ENCODE measurements around the gene KLHL22.
"Not testable (repeated sequence)": the region's sequence is repeated elsewhere in the genome, so short reads cannot be mapped to it uniquely, and the experiment has no call there.

Gene KLHL22

GRCh38 chr22:20423008-20423905 is 72.3 kb downstream of the KLHL22 start:
- in situ Hi-C loops (cut with MboI; ENCODE audit: low sequenced_read_pairs): no loop called here

- in situ Hi-C loops (cut with MboI; ENCODE audit: low sequenced_read_pairs): no loop called here
Measured at GRCh38 chr22:20422271-20423007, 73.2 kb downstream of the KLHL22 start.

- in situ Hi-C loops (cut with MboI; ENCODE audit: low sequenced_read_pairs): no loop called here
Measured at GRCh38 chr22:20421507-20421874, 74.1 kb downstream of the KLHL22 start.

GRCh38 chr22:20420157-20420842 is 75.3 kb downstream of the KLHL22 start:
- in situ Hi-C loops (cut with MboI; ENCODE audit: low sequenced_read_pairs): no loop called here

- in situ Hi-C loops (cut with MboI; ENCODE audit: low sequenced_read_pairs): no loop called here
Measured at GRCh38 chr22:20419664-20419951, 76.0 kb downstream of the KLHL22 start.

GRCh38 chr22:20418211-20418788 is 77.3 kb downstream of the KLHL22 start:
- in situ Hi-C loops (cut with MboI; ENCODE audit: low sequenced_read_pairs): no loop called here

- in situ Hi-C loops (cut with MboI; ENCODE audit: low sequenced_read_pairs): not testable (repeated sequence)
Measured at GRCh38 chr22:20415699-20416098, 79.9 kb downstream of the KLHL22 start.

GRCh38 chr22:20415241-20415640 is 80.4 kb downstream of the KLHL22 start:
- in situ Hi-C loops (cut with MboI; ENCODE audit: low sequenced_read_pairs): not testable (repeated sequence)

GRCh38 chr22:20414450-20414849 is 81.1 kb downstream of the KLHL22 start:
- in situ Hi-C loops (cut with MboI; ENCODE audit: low sequenced_read_pairs): no loop called here

GRCh38 chr22:20414059-20414440 is 81.5 kb downstream of the KLHL22 start:
- in situ Hi-C loops (cut with MboI; ENCODE audit: low sequenced_read_pairs): no loop called here

- in situ Hi-C loops (cut with MboI; ENCODE audit: low sequenced_read_pairs): no loop called here
Measured at GRCh38 chr22:20413217-20414058, 82.2 kb downstream of the KLHL22 start.

GRCh38 chr22:20412474-20413216 is 83.0 kb downstream of the KLHL22 start:
- in situ Hi-C loops (cut with MboI; ENCODE audit: low sequenced_read_pairs): no loop called here

- in situ Hi-C loops (cut with MboI; ENCODE audit: low sequenced_read_pairs): not testable (repeated sequence)
Measured at GRCh38 chr22:20409385-20409784, 86.2 kb downstream of the KLHL22 start.

GRCh38 chr22:20408891-20409290 is 86.7 kb downstream of the KLHL22 start:
- in situ Hi-C loops (cut with MboI; ENCODE audit: low sequenced_read_pairs): no loop called here

- in situ Hi-C loops (cut with MboI; ENCODE audit: low sequenced_read_pairs): no loop called here
Measured at GRCh38 chr22:20407829-20408228, 87.8 kb downstream of the KLHL22 start.

- in situ Hi-C loops (cut with MboI; ENCODE audit: low sequenced_read_pairs): no loop called here
Measured at GRCh38 chr22:20406686-20407408, 88.7 kb downstream of the KLHL22 start.

- in situ Hi-C loops (cut with MboI; ENCODE audit: low sequenced_read_pairs): no loop called here
Measured at GRCh38 chr22:20405931-20406685, 89.5 kb downstream of the KLHL22 start.

GRCh38 chr22:20405291-20405930 is 90.2 kb downstream of the KLHL22 start:
- in situ Hi-C loops (cut with MboI; ENCODE audit: low sequenced_read_pairs): no loop called here

Measured in hTERT RPE-1 (cell line).